ENCODE data around the gene ARRB1. TPM values are rescaled to one million over a fixed set of nuclear protein-coding genes. Genes with fewer than 3 reads are reported as not detected.
"Not testable (repeated sequence)": the region's sequence is repeated elsewhere in the genome, so short reads cannot be mapped to it uniquely, and the experiment has no call there.

The ARRB1 gene
- total RNA-seq, 1 donor: 14.5 TPM

- no peak overlapping the region for H3K27ac ChIP-seq (ENCODE audit: low read depth, low read length)
- H2AFZ ChIP-seq (ENCODE audit: low read length): no peak overlapping the region
- H3K36me3 ChIP-seq (ENCODE audit: insufficient read depth, low read length): no peaks in the 10 kb centered on the region
- no peaks in the 10 kb centered on the region for H3K9me3 ChIP-seq (ENCODE audit: low read depth, low read length)
- no peaks in the 10 kb centered on the region for H3K79me2 ChIP-seq (ENCODE audit: insufficient read depth, low read length)
- TF ChIP-seq CTCF (IDR thresholded peaks at IDR 0.05; ENCODE audit: extremely low read depth, low read depth, low read length): no peak
- H4K20me1 ChIP-seq (ENCODE audit: insufficient read depth, low read length): no peaks in the 10 kb centered on the region
- H3K4me3 ChIP-seq (ENCODE audit: insufficient read depth, low read length): no peak overlapping the region
- H3K27me3 ChIP-seq (ENCODE audit: insufficient read depth, low read length): no peaks in the 10 kb centered on the region
- DNase-seq (ENCODE audit: insufficient read length, low spot score, missing footprints): no peak
- H3K4me1 ChIP-seq (ENCODE audit: insufficient read depth, low read length): peaks cover 4% of the 10 kb centered on the region
- no peak overlapping the region for H3K4me2 ChIP-seq (ENCODE audit: insufficient read depth, low read length)
Observed at GRCh38 chr11:75380716-75381420, 29.4 kb upstream of the ARRB1 start.

- no peak overlapping the region for H3K27ac ChIP-seq (ENCODE audit: low read depth, low read length)
- H3K36me3 ChIP-seq (ENCODE audit: insufficient read depth, low read length): no peaks in the 10 kb centered on the region
Observed at GRCh38 chr11:75380245-75380644, 28.8 kb upstream of the ARRB1 start.

GRCh38 chr11:75378776-75379175 is 27.3 kb upstream of the ARRB1 start:
- not testable (repeated sequence) for H3K4me2 ChIP-seq (ENCODE audit: insufficient read depth, low read length); H3K27me3 ChIP-seq (ENCODE audit: insufficient read depth, low read length); H3K4me1 ChIP-seq (ENCODE audit: insufficient read depth, low read length); H3K36me3 ChIP-seq (ENCODE audit: insufficient read depth, low read length); H3K4me3 ChIP-seq (ENCODE audit: insufficient read depth, low read length); DNase-seq (ENCODE audit: insufficient read length, low spot score, missing footprints); H3K27ac ChIP-seq (ENCODE audit: low read depth, low read length); H2AFZ ChIP-seq (ENCODE audit: low read length); H3K9me3 ChIP-seq (ENCODE audit: low read depth, low read length); H3K79me2 ChIP-seq (ENCODE audit: insufficient read depth, low read length); H4K20me1 ChIP-seq (ENCODE audit: insufficient read depth, low read length)

More at GRCh38 chr11:75380245-75380644, 28.8 kb upstream of the ARRB1 start:
- Histone ChIP-seq H4K20me1 (ENCODE audit: insufficient read depth, low read length) (no peaks in the 10 kb centered on the region), H3K4me1 (ENCODE audit: insufficient read depth, low read length) (peaks cover 2% of the 10 kb centered on the region), H3K27me3 (ENCODE audit: insufficient read depth, low read length) (no peaks in the 10 kb centered on the region), H2AFZ (ENCODE audit: low read length) (no peak overlapping the region), H3K4me2 (ENCODE audit: insufficient read depth, low read length) (no peak overlapping the region), H3K9me3 (ENCODE audit: low read depth, low read length) (no peaks in the 10 kb centered on the region), H3K79me2 (ENCODE audit: insufficient read depth, low read length) (no peaks in the 10 kb centered on the region), H3K4me3 (ENCODE audit: insufficient read depth, low read length) (no peak overlapping the region)
- no peak for DNase-seq (ENCODE audit: insufficient read length, low spot score, missing footprints)
- TF ChIP-seq CTCF (IDR thresholded peaks at IDR 0.05; ENCODE audit: extremely low read depth, low read depth, low read length): no peak

DNA sequence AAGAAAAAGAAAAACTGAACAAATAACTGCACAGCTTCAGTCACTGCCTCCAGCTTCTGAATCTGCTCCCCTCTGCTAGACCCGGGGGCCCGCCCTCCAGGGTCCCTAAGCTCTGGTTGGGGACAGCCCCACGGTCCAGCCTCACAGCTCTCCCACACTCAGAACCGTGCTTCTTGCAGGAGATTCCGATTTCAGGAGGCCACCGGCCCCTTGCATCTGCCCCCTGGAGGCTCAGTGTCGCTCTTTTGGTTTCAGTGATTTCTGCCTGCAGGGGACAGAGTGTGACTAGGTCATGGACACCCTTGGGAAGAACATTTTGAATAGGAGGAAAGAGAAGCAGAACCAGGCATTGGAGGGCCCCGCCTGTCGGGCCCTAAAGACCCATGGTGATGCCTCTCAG is 24.7 kb upstream of the ARRB1 start:
- H3K4me3 ChIP-seq (ENCODE audit: insufficient read depth, low read length): no peak overlapping the region
- no peaks in the 10 kb centered on the region for H3K4me1 ChIP-seq (ENCODE audit: insufficient read depth, low read length)
- no peaks in the 10 kb centered on the region for H3K36me3 ChIP-seq (ENCODE audit: insufficient read depth, low read length)
- H3K9me3 ChIP-seq (ENCODE audit: low read depth, low read length): no peaks in the 10 kb centered on the region
- DNase-seq (ENCODE audit: insufficient read length, low spot score, missing footprints): no peak
- TF ChIP-seq CTCF (IDR thresholded peaks at IDR 0.05; ENCODE audit: extremely low read depth, low read depth, low read length): peak; percentile 5
- H3K79me2 ChIP-seq (ENCODE audit: insufficient read depth, low read length): no peaks in the 10 kb centered on the region
- H4K20me1 ChIP-seq (ENCODE audit: insufficient read depth, low read length): no peaks in the 10 kb centered on the region
- H3K27me3 ChIP-seq (ENCODE audit: insufficient read depth, low read length): peaks cover 6% of the 10 kb centered on the region
- H3K27ac ChIP-seq (ENCODE audit: low read depth, low read length): no peak overlapping the region
- no peak overlapping the region for H2AFZ ChIP-seq (ENCODE audit: low read length)
- no peak overlapping the region for H3K4me2 ChIP-seq (ENCODE audit: insufficient read depth, low read length)
